Hepatocyte (in vitro differentiated cells): ENCODE data around the gene AAR2.

Source experiments
- CTCF ChIP-seq: fragments of 200-600 bp; sonication (generic); IDR thresholded peaks from 2 replicates; pipeline ENCODE4 v1.5.1; 2016; ENCODE audit warnings: antibody characterized with exemption, mild to moderate bottlenecking; ENCODE audit not compliant: poor library complexity
- EZH2phosphoT487 ChIP-seq: fragments of 200-600 bp; sonication (generic); IDR thresholded peaks from one replicate; pipeline ENCODE4 v1.6.1; 2018; ENCODE audit warnings: antibody characterized with exemption, mild to moderate bottlenecking, low read depth, moderate library complexity; ENCODE audit not compliant: unreplicated experiment, severe bottlenecking

- TF ChIP-seq EZH2phosphoT487 (no peak), CTCF (no peak)
Observed at GRCh38 chr20:36267605-36268381, 31.5 kb downstream of the AAR2 start.
